Brain microvascular endothelial cell (primary cell): ENCODE measurements around the gene DNAH17.

Experiments
- DNase-seq: peaks from one replicate; pipeline ENCODE4 v3.0.0-alpha.2; 2020
- H3K27ac ChIP-seq: fragments of 250-450 bp; sonication (Bioruptor Pico); 2 replicates; pipeline ENCODE4 v1.5.1; 2020; ENCODE audit warnings: mild to moderate bottlenecking, moderate library complexity
- H3K27me3 ChIP-seq: fragments of 250-450 bp; sonication (Bioruptor Pico); replicated peaks from 2 replicates; pipeline ENCODE4 v1.5.1; 2020; ENCODE audit warnings: mild to moderate bottlenecking
- H3K36me3 ChIP-seq: fragments of 250-450 bp; sonication (Bioruptor Pico); replicated peaks from 2 replicates; pipeline ENCODE4 v1.5.1; 2020; ENCODE audit warnings: mild to moderate bottlenecking
- H3K4me3 ChIP-seq: 2 replicates; pipeline ENCODE4 v1.5.1; 2011; ENCODE audit warnings: low read depth, mild to moderate bottlenecking, control low read depth, low read length, moderate library complexity
- CTCF ChIP-seq: IDR thresholded peaks from 2 replicates; pipeline ENCODE4 v1.5.1; 2011; ENCODE audit warnings: low read depth, mild to moderate bottlenecking, moderate library complexity, low read length, control low read depth, inconsistent platforms; ENCODE audit errors: missing control alignments
- in situ Hi-C: cut with HindIII; loops from 2 replicates; pipeline ENCODE4 v1.10.0; 2017; ENCODE audit warnings: low sequenced_read_pairs, low pct_ligation_motif_present

Gene DNAH17

GRCh38 chr17:78486228-78486802 lies 90.9 kb downstream of the DNAH17 start:
- DNase-seq = no peak
- Histone ChIP-seq H3K27ac (no peak overlapping the region), H3K4me3 (no peak overlapping the region), H3K36me3 (no peaks in the 10 kb centered on the region), H3K27me3 (no peaks in the 10 kb centered on the region)
- in situ Hi-C loops = loop anchor here (25.0 kb wide), 1 partner anchor 226 kb away; no protein-coding TSS in a partner anchor
- TF ChIP-seq CTCF = no peak

- TF ChIP-seq CTCF = no peak
- H3K27ac ChIP-seq = no peak overlapping the region
- H3K4me3 ChIP-seq = no peak overlapping the region
- DNase-seq = no peak
- no peaks in the 10 kb centered on the region for H3K27me3 ChIP-seq
- no peaks in the 10 kb centered on the region for H3K36me3 ChIP-seq
- in situ Hi-C loops = loop anchor here (25.0 kb wide), 1 partner anchor 227 kb away; no protein-coding TSS in a partner anchor
Observed at GRCh38 chr17:78485290-78486168, 91.7 kb downstream of the DNAH17 start.

DNA sequence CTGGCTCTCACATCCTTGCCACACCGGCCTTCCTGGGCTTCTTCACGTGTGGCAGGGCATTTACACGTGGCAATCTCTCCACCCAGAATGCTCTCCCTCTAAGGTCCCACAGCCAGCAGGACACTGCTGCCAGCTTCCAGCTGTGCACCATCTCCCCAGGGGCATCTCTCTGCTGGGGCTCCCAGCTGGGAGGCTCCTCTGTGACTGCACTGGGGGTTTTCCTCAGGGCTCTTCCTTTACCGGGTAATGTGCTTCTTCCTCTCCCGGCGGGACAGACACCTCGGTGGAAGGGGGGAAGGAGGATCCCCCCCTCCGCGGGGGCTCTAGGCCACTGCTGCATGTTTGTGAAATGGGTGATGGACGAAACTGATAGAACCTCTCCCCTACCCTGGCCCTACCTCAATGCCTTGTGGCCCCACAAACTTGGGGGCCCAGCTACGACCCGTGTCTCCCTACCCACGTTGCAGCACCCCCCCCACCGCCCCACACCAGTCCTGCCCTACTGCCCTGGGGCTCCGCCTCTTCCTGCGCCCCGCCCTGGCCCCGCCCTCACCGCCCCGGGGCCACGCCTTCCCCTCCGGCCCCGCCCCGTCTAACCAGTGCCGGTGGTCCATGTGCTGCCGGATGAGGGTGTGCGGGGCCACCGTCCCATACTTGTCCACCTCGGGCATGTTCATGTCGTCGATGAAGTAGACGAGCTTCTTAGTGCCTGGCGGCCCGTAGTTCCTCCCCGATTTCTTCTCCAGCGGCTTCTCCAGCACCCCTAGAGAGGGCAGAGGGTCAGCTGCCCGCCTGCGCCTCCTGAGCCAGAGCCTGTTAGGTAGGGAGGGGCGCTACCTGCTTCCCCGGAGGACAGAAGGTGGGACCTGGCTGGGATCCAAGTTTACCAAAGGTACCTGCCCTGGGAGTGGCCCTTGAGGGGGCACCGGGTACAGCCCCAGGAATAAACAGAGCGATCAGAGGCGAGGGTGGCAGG lies 92.6 kb downstream of the DNAH17 start:
- TF ChIP-seq CTCF = no peak
- peak overlapping the region; percentile 48 for H3K4me3 ChIP-seq
- peak; percentile 6 for DNase-seq
- no peak overlapping the region for H3K27ac ChIP-seq
- in situ Hi-C loops = loop anchor here (25.0 kb wide), 1 partner anchor 228 kb away; no protein-coding TSS in a partner anchor
- no peaks in the 10 kb centered on the region for H3K27me3 ChIP-seq
- H3K36me3 ChIP-seq = no peaks in the 10 kb centered on the region

DNA sequence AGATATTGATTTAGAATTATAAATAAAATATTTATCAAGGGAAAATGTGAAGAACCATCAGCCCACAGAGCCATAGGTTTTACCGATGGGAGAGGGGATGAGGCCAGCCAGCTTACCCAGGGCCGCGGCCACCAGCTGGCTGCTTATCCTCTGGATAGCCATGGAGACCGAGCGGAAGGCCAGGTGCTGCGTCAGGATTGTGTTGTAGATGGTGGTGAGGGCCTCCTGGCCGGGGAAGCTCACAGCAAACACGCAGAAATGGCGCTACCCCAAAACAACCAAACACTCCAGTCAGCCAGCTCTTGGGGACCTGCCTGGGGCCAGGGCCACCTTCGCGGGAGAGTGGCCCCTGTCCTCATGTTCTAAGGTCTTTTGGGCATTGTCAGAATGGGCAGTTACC lies 97.8 kb downstream of the DNAH17 start:
- no peak for TF ChIP-seq CTCF
- no peak for DNase-seq
- no peak overlapping the region for H3K27ac ChIP-seq
- no peaks in the 10 kb centered on the region for H3K36me3 ChIP-seq
- in situ Hi-C loops = loop anchor here (25.0 kb wide), 1 partner anchor 233 kb away; no protein-coding TSS in a partner anchor
- no peaks in the 10 kb centered on the region for H3K27me3 ChIP-seq
- no peak overlapping the region for H3K4me3 ChIP-seq

GRCh38 chr17:78478757-78479297 lies 98.4 kb downstream of the DNAH17 start:
- Histone ChIP-seq H3K27me3 (peaks cover 3% of the 10 kb centered on the region), H3K27ac (no peak overlapping the region), H3K36me3 (no peaks in the 10 kb centered on the region), H3K4me3 (no peak overlapping the region)
- TF ChIP-seq CTCF = no peak
- in situ Hi-C loops = loop anchor here (25.0 kb wide), 1 partner anchor 233 kb away; no protein-coding TSS in a partner anchor
- DNase-seq = no peak
